HG03520 (cell line): ENCODE measurements around the gene EIF4E1B.
"Not testable (repeated sequence)": the region's sequence is repeated elsewhere in the genome, so short reads cannot be mapped to it uniquely, and the experiment has no call there.

Experiments
- ATAC-seq: cut with Tn5 transposase; IDR thresholded peaks from one replicate; pipeline ENCODE4 v1.9.1; 2021; ENCODE audit warnings: mild to moderate bottlenecking, moderate library complexity; ENCODE audit not compliant: unreplicated experiment

Gene EIF4E1B

GRCh38 chr5:176629853-176630680 is at the start of gene EIF4E1B, which contains the start of gene SNCB:
Gene EIF4E1B (plus strand): TSS chr5:176630675. CDS start chr5:176642788, 12,113 bp downstream.
Gene SNCB (minus strand): TSS chr5:176630534. CDS start chr5:176629654, 880 bp downstream.
- ATAC-seq, result no peak

- no peak for ATAC-seq
Measured at GRCh38 chr5:176581361-176581760, 49.1 kb upstream of the EIF4E1B start.

GRCh38 chr5:176583076-176583475 is 47.4 kb upstream of the EIF4E1B start:
- ATAC-seq, result no peak

- no peak for ATAC-seq
Measured at GRCh38 chr5:176587398-176587797, 43.1 kb upstream of the EIF4E1B start.

DNA sequence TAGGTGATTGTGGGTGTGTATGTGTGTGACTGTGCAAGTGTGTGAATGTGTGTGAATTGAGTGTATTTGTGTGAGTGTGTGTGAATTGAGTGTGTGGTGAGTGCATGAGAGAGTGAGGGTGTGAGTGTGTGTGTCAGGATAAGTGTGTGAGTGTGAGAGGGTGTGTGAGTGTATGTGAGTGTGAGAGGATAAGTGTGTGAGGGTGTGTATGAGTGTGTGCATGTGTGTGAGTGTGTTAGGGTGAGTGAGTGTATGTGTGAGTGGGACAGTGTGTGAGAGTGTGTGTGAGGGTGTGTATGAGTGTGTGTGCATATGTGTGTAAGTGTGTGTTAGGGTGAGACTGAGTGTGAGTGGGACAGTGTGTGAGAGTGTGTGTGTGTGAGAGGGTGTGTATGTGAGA is 42.2 kb upstream of the EIF4E1B start:
- ATAC-seq, result no peak

GRCh38 chr5:176589039-176589769 is 41.3 kb upstream of the EIF4E1B start:
- no peak for ATAC-seq

DNA sequence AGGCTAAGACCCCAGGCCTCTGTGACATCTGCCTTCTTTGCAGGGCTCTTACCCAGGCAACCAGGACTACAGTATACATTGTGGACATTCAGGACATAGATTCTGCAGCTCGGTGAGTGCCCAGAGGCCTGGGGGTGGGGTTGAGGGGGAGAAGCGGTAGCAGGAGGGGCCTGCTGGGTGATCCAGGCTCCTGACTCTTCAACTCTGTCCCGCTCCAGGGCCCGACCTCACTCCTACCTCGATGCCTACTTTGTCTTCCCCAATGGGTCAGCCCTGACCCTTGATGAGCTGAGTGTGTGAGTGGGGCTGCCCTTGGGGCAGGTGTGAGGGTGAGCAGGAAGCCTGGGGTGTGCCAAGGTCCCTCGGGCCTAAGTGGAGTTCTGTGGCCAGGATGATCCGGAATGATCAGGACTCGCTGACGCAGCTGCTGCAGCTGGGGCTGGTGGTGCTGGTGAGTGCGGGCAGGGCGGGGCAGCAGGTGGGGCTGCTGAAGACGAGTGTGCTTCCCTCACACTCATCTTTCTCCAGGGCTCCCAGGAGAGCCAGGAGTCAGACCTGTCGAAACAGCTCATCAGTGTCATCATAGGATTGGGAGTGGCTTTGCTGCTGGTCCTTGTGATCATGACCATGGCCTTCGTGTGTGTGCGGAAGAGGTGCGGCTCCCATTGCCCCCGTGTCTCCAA is 40.3 kb upstream of the EIF4E1B start:
- ATAC-seq, result no peak

- ATAC-seq, result not testable (repeated sequence)
Measured at GRCh38 chr5:176591667-176592066, 38.8 kb upstream of the EIF4E1B start.

DNA sequence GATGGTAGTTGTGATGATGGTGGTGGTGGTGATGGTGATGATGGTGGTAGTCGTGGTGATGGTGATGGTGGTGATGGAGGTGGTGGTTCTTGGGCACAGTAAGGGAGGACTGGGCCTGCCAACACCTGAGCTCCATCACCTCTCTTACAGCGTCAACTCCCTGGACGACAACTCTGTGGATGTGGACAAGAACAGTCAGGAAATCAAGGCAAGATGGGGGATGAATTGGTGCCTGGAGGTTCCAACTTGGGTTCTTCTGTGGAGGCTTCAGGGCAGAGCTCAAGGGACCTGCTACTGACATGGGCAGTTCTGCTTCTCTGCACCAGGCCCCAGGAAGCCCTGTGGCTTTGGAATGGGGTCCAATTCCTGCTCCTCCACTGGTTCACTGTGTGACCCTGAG is 37.9 kb upstream of the EIF4E1B start:
- no peak for ATAC-seq

- no peak for ATAC-seq
Measured at GRCh38 chr5:176593273-176593869, 37.1 kb upstream of the EIF4E1B start.

- no peak for ATAC-seq
Measured at GRCh38 chr5:176594554-176594953, 35.9 kb upstream of the EIF4E1B start.

GRCh38 chr5:176595386-176595943 is 35.0 kb upstream of the EIF4E1B start:
- no peak for ATAC-seq

DNA sequence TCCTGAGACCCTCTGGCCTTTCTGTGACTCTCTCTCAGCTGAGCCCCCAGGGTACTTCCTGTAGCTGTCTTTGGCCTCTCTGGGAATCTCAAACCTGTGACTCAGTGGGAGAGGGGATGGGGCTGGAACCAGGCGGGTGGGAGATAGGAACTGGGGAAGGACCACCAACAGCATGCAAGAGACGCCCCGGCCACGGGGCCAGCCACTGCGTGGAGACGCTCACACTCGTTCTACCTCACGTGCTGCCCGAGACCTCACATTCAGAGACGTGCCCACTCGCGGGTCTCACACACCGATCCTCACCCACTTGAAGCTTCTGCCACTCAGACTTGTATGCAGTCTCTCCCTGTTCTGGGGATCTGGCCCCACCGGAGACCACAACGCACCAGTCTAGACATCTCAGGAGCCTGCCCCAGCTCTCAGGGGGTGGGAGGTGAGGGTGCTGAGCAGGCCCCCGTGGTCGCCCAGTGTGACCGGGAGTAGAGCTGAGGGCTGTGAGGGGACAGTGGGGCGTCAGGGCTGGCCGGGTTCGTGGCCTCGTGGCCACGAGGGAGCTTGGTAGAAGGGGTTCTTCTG is 34.3 kb upstream of the EIF4E1B start:
- no peak for ATAC-seq

GRCh38 chr5:176596689-176597416 is 33.6 kb upstream of the EIF4E1B start:
- no peak for ATAC-seq

GRCh38 chr5:176597417-176598389 is 32.8 kb upstream of the EIF4E1B start:
- no peak for ATAC-seq

DNA sequence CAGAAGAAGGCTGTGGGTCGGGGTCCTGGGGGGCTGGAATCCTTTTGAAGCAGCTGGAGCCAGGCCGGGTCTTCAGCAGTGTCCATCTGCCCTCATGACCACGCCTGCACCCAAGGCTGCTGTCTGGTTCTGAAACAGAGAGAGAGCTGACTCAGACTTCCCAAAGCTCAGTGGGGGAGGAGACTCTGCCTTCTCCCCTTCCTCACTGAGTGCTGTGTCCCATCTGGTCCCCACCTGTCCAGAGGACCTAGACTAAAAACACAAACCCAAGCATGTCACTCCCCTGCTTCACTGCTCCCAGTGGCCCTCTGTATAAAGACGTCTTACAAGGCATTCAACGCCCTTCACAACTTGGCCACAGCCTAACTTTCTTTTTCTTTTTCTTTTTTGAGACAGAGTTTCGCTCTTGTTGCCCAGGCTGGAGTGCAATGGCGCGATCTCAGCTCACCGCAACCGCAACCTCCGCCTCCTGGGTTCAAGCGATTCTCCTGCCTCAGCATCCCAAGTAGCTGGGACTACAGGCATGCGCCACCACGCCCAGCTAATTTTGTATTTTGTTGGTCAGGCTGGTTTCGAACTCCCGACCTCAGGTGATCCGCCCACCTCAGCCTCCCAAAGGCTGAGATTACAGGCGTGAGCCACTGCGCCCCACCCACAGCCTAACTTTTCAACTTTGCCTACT is 30.6 kb upstream of the EIF4E1B start:
- not testable (repeated sequence) for ATAC-seq

- ATAC-seq, result no peak
Measured at GRCh38 chr5:176601901-176602482, 28.5 kb upstream of the EIF4E1B start.

DNA sequence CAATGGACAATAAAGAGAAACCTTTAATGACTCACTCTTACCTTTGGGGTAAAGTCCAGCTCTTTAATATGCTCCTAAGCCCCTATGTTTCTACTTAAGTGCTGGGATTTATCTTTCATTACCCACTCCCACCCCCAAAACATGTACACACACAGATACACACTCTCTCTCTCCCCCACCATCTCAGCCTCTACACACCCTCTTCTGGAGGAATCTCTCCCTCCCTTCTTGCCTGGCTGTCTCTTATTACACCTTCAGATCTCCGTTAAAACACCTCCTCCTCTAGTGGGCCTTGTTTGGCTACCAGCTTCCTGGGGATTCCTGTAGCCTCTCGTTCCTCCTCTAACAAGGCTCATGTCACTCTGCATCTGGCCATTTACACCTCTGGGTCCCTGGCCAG is 27.4 kb upstream of the EIF4E1B start:
- ATAC-seq, result no peak
